Liver (tissue), 3 donors: Measurements from ENCODE around the gene DGCR2.

Experiments
- CTCF ChIP-seq: fragments of 150-350 bp; IDR thresholded peaks from 2 replicates; pipeline ENCODE4 v1.5.1; 2017; ENCODE audit warnings: improper control_type of control experiment, low read depth, low read length; ENCODE audit not compliant: missing input control
- EGR1 ChIP-seq, 2 donors: IDR thresholded peaks; 2 replicates each; pipeline ENCODE4 v1.6.1; 2016 to 2018; ENCODE audit warnings: antibody characterized with exemption in 2 of 2, low read depth in 2 of 2
- HNF4A ChIP-seq, 2 donors: conservative IDR thresholded peaks; 2 replicates each; pipeline ENCODE4 v1.6.1; 2016; ENCODE audit warnings: antibody characterized with exemption in 2 of 2, mild to moderate bottlenecking in 2 of 2
- JUND ChIP-seq, 2 donors: IDR thresholded peaks; 2 replicates each; pipeline ENCODE4 v1.6.1; 2016; ENCODE audit warnings: antibody characterized with exemption in 2 of 2
- MAX ChIP-seq: IDR thresholded peaks from 2 replicates; pipeline ENCODE4 v1.6.1; 2016; ENCODE audit warnings: antibody characterized with exemption
- RAD21 ChIP-seq, 2 donors: IDR thresholded peaks; 2 replicates each; pipeline ENCODE4 v1.6.1; 2016; ENCODE audit warnings: antibody characterized with exemption in 2 of 2, mild to moderate bottlenecking in 2 of 2
- REST ChIP-seq: IDR thresholded peaks from 2 replicates; pipeline ENCODE4 v1.6.1; 2016; ENCODE audit warnings: antibody characterized with exemption, mild to moderate bottlenecking
- SP1 ChIP-seq: IDR thresholded peaks from 2 replicates; pipeline ENCODE4 v1.6.1; 2018; ENCODE audit warnings: antibody characterized with exemption, mild to moderate bottlenecking
- YY1 ChIP-seq: IDR thresholded peaks from 2 replicates; pipeline ENCODE4 v1.6.1; 2016; ENCODE audit warnings: antibody characterized with exemption, mild to moderate bottlenecking
- donor health status: healthy.
- donor health status: healthy.

- TF ChIP-seq CTCF = no peak
- TF ChIP-seq EGR1 (IDR thresholded peaks at IDR 0.05; ENCODE audit: low read depth in 2 of 2) = no peak
- TF ChIP-seq HNF4A (conservative IDR thresholded peaks at IDR 0.05) = no peak
- no peak for TF ChIP-seq RAD21 (IDR thresholded peaks at IDR 0.05)
- no peak for TF ChIP-seq MAX
- TF ChIP-seq JUND (IDR thresholded peaks at IDR 0.05) = no peak
- no peak for TF ChIP-seq REST
- TF ChIP-seq SP1 = no peak
- no peak for TF ChIP-seq YY1
Measured at GRCh38 chr22:19080853-19081252, 41.4 kb downstream of the DGCR2 start.
